ENCODE measurements around the gene JADE1. TPM values are rescaled to one million over a fixed set of nuclear protein-coding genes. Genes with fewer than 3 reads are reported as not detected.

Gene JADE1
- total RNA-seq, 1 donor, result 26.4 TPM

DNA sequence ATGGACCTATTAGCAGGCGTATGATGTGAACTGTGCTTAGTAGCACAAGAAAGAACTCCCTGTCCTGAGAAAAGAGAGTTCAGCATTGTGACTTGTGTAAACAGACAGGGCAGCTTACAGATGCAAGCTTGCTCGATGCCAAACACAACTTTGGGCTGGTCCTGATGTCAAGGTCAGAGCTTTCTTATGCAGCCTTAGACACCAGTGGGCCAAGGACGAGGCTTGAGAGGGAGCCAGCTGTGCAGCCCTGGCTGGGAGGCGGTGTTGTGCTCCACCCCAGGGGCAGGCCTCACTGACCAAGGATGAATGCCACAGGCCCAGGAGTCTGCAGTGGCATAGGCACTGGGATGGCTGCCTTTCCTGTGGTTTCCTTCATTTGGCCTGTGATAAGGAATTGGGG lies 35.4 kb downstream of the JADE1 start:
- Histone ChIP-seq H4K20me1 (ENCODE audit: insufficient read depth, low read length) (peaks cover 3% of the 10 kb centered on the region), H3K27ac (ENCODE audit: low read depth, low read length) (no peak overlapping the region), H3K79me2 (ENCODE audit: insufficient read depth, low read length) (peaks cover 85% of the 10 kb centered on the region), H3K27me3 (ENCODE audit: insufficient read depth, low read length) (no peaks in the 10 kb centered on the region), H2AFZ (ENCODE audit: low read length) (no peak overlapping the region), H3K9me3 (ENCODE audit: low read depth, low read length) (no peaks in the 10 kb centered on the region), H3K4me3 (ENCODE audit: insufficient read depth, low read length) (no peak overlapping the region), H3K4me1 (ENCODE audit: insufficient read depth, low read length) (peaks cover 2% of the 10 kb centered on the region), H3K36me3 (ENCODE audit: insufficient read depth, low read length) (peaks cover 66% of the 10 kb centered on the region), H3K4me2 (ENCODE audit: insufficient read depth, low read length) (no peak overlapping the region)
- TF ChIP-seq, protein P1, sequence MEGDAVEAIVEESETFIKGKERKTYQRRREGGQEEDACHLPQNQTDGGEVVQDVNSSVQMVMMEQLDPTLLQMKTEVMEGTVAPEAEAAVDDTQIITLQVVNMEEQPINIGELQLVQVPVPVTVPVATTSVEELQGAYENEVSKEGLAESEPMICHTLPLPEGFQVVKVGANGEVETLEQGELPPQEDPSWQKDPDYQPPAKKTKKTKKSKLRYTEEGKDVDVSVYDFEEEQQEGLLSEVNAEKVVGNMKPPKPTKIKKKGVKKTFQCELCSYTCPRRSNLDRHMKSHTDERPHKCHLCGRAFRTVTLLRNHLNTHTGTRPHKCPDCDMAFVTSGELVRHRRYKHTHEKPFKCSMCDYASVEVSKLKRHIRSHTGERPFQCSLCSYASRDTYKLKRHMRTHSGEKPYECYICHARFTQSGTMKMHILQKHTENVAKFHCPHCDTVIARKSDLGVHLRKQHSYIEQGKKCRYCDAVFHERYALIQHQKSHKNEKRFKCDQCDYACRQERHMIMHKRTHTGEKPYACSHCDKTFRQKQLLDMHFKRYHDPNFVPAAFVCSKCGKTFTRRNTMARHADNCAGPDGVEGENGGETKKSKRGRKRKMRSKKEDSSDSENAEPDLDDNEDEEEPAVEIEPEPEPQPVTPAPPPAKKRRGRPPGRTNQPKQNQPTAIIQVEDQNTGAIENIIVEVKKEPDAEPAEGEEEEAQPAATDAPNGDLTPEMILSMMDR (IDR thresholded peaks at IDR 0.05; ENCODE audit: extremely low read depth, low read depth, low read length), result no peak
- DNase-seq (ENCODE audit: insufficient read length, low spot score, missing footprints), result no peak

GRCh38 chr4:128846063-128846462 lies 36.6 kb downstream of the JADE1 start:
- Histone ChIP-seq H3K4me2 (ENCODE audit: insufficient read depth, low read length) (no peak overlapping the region), H3K27ac (ENCODE audit: low read depth, low read length) (no peak overlapping the region), H3K36me3 (ENCODE audit: insufficient read depth, low read length) (peaks cover 78% of the 10 kb centered on the region), H4K20me1 (ENCODE audit: insufficient read depth, low read length) (peaks cover 3% of the 10 kb centered on the region), H2AFZ (ENCODE audit: low read length) (no peak overlapping the region), H3K79me2 (ENCODE audit: insufficient read depth, low read length) (peaks cover 76% of the 10 kb centered on the region), H3K9me3 (ENCODE audit: low read depth, low read length) (no peaks in the 10 kb centered on the region), H3K4me3 (ENCODE audit: insufficient read depth, low read length) (no peak overlapping the region), H3K27me3 (ENCODE audit: insufficient read depth, low read length) (no peaks in the 10 kb centered on the region), H3K4me1 (ENCODE audit: insufficient read depth, low read length) (peaks cover 2% of the 10 kb centered on the region)
- TF ChIP-seq, protein P1 (IDR thresholded peaks at IDR 0.05; ENCODE audit: extremely low read depth, low read depth, low read length), result no peak
- DNase-seq (ENCODE audit: insufficient read length, low spot score, missing footprints), result no peak

DNA sequence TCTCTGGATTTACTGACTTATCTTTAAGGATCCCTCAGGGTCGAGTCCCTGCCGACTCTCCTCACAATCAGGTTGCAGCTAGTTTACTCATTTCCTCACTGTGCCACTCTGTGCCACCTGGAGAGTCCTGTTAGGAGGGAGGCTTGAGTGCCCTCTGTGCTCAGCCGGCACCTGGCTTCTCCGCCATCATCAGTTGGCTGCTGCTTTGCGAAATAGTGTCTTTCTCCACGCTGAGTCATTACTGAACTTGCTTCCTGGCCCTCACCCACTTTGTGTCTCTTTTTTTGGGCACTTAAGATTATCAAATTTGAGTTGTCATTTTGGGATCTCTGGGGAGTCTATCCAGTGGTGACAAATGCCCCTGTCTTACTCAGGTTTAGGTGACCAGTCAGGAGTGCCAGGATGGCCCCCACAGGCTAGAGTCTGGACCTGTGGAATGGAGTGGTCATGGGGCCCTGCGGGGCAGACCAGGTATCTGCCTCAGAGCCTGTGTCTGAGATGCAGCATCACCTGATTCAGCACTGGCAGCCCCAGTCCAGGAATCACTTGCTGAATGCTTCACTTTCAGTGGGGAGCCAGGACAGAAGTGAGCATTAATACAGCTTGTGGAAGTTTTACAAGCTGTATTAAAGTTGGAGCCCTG lies 37.7 kb downstream of the JADE1 start:
- Histone ChIP-seq H3K79me2 (ENCODE audit: insufficient read depth, low read length) (peaks cover 65% of the 10 kb centered on the region), H3K27me3 (ENCODE audit: insufficient read depth, low read length) (no peaks in the 10 kb centered on the region), H3K4me3 (ENCODE audit: insufficient read depth, low read length) (no peak overlapping the region), H3K4me1 (ENCODE audit: insufficient read depth, low read length) (peaks cover 2% of the 10 kb centered on the region), H3K36me3 (ENCODE audit: insufficient read depth, low read length) (peaks cover 87% of the 10 kb centered on the region), H4K20me1 (ENCODE audit: insufficient read depth, low read length) (peaks cover 3% of the 10 kb centered on the region), H3K27ac (ENCODE audit: low read depth, low read length) (peak overlapping the region; percentile 40), H2AFZ (ENCODE audit: low read length) (no peak overlapping the region), H3K9me3 (ENCODE audit: low read depth, low read length) (no peaks in the 10 kb centered on the region), H3K4me2 (ENCODE audit: insufficient read depth, low read length) (no peak overlapping the region)
- DNase-seq (ENCODE audit: insufficient read length, low spot score, missing footprints), result no peak
- TF ChIP-seq, protein P1 (IDR thresholded peaks at IDR 0.05; ENCODE audit: extremely low read depth, low read depth, low read length), result no peak

- Histone ChIP-seq H4K20me1 (ENCODE audit: insufficient read depth, low read length) (no peaks in the 10 kb centered on the region), H3K27me3 (ENCODE audit: insufficient read depth, low read length) (no peaks in the 10 kb centered on the region), H3K4me2 (ENCODE audit: insufficient read depth, low read length) (no peak overlapping the region), H3K27ac (ENCODE audit: low read depth, low read length) (peak overlapping the region; percentile 11), H3K4me3 (ENCODE audit: insufficient read depth, low read length) (no peak overlapping the region), H3K4me1 (ENCODE audit: insufficient read depth, low read length) (peaks cover 4% of the 10 kb centered on the region), H3K36me3 (ENCODE audit: insufficient read depth, low read length) (peaks cover 88% of the 10 kb centered on the region), H3K9me3 (ENCODE audit: low read depth, low read length) (no peaks in the 10 kb centered on the region), H3K79me2 (ENCODE audit: insufficient read depth, low read length) (peaks cover 52% of the 10 kb centered on the region), H2AFZ (ENCODE audit: low read length) (no peak overlapping the region)
- TF ChIP-seq, protein P1 (IDR thresholded peaks at IDR 0.05; ENCODE audit: extremely low read depth, low read depth, low read length), result no peak
- no peak for DNase-seq (ENCODE audit: insufficient read length, low spot score, missing footprints)
Measured at GRCh38 chr4:128848461-128848860, 39.0 kb downstream of the JADE1 start.

All from osteoblast (primary cell).